ENCODE results near the gene AMMECR1.
A peak's percentile ranks its signal among the peaks of the same experiment; 100 is the strongest.

The AMMECR1 gene

DNA sequence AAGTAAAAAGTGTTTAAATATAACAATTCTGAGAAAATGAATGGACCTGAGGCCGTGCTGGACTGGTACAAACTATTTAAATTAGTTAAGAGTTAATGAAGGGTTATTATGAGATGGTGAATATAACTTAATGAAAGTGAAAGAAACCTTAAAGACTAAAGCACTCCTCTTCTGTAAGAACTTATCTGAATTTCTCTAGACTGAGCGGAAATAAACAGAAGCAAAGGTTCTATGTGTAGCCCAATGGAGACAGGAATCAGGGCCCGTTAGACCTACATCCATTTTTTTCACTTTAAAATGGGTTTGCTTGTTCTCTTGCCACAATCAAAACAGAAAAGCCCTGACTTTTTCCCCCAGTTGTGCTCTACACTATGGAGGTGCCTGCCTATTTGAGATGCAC is 14.9 kb downstream of the AMMECR1 start:
- H3K4me3 ChIP-seq (replicated peaks; ENCODE audit: low read depth, low read length) = no peak overlapping the region
- no peak for DNase-seq (ENCODE audit: low read depth)
- TF ChIP-seq, protein P1, sequence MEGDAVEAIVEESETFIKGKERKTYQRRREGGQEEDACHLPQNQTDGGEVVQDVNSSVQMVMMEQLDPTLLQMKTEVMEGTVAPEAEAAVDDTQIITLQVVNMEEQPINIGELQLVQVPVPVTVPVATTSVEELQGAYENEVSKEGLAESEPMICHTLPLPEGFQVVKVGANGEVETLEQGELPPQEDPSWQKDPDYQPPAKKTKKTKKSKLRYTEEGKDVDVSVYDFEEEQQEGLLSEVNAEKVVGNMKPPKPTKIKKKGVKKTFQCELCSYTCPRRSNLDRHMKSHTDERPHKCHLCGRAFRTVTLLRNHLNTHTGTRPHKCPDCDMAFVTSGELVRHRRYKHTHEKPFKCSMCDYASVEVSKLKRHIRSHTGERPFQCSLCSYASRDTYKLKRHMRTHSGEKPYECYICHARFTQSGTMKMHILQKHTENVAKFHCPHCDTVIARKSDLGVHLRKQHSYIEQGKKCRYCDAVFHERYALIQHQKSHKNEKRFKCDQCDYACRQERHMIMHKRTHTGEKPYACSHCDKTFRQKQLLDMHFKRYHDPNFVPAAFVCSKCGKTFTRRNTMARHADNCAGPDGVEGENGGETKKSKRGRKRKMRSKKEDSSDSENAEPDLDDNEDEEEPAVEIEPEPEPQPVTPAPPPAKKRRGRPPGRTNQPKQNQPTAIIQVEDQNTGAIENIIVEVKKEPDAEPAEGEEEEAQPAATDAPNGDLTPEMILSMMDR (IDR thresholded peaks at IDR 0.05; ENCODE audit: low read length, missing control alignments) = no peak

DNA sequence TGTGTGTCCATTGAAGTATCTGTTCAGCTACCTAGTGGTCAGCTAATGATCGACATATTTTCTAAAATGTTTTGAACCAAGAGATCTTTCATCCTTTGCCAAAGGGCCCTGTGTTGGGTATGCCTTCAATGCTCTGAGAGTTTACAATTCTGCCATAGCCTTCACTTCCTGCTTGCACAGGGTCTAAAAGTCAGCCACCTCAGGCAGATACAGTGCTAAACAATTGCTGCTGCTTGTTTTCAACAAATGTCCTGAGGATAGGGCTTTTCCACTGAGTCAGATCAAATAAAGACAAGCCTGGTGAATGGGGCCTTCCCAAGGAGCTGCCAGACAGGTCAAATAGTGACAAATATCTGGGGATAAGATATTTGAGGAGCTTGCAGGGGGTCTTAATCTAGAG is 16.7 kb downstream of the AMMECR1 start:
- TF ChIP-seq, protein P1 (IDR thresholded peaks at IDR 0.05; ENCODE audit: low read length, missing control alignments) = no peak
- DNase-seq (ENCODE audit: low read depth) = no peak
- no peak overlapping the region for H3K4me3 ChIP-seq (replicated peaks; ENCODE audit: low read depth, low read length)

DNA sequence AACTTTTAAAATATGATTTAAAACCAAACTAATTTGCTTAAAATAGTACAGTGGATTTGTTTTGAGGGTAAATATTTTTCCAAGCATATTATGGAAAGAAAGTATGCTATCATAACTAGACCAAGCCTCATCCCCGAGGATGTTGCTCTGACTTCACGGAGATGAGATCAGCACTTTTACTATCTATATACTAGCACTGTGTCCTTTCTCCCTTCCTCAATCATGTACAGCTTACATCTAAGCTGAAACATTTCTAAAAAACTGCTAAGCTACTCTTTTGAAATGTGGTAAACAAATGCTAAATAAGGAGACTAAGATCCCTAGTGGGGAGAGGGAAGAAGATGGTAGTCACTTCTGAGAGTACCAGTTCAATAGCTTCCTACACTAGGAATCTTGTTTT is 23.8 kb downstream of the AMMECR1 start:
- TF ChIP-seq, protein P1 (IDR thresholded peaks at IDR 0.05; ENCODE audit: low read length, missing control alignments) = no peak
- DNase-seq (ENCODE audit: low read depth) = no peak
- H3K4me3 ChIP-seq (replicated peaks; ENCODE audit: low read depth, low read length) = no peak overlapping the region

DNA sequence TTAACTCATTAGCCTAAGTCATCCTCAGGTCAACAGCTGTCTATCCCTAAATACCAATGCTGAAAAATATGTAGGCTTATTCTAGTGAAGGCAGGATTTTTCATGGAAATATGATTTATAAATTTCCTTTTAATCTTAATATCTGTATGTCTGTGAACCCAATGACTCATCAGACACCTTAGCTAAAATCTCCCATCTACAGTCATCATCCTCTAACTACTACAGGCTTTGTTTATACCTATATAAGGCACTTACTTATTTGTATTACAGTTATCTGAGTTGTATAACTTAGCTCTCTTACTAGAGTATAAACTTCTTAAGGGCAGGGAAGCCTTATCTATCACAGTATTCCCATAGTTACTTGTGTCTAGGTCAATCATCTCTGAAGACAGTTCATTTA is 24.2 kb downstream of the AMMECR1 start:
- TF ChIP-seq, protein P1 (IDR thresholded peaks at IDR 0.05; ENCODE audit: low read length, missing control alignments) = no peak
- H3K4me3 ChIP-seq (replicated peaks; ENCODE audit: low read depth, low read length) = no peak overlapping the region
- no peak for DNase-seq (ENCODE audit: low read depth)

DNA sequence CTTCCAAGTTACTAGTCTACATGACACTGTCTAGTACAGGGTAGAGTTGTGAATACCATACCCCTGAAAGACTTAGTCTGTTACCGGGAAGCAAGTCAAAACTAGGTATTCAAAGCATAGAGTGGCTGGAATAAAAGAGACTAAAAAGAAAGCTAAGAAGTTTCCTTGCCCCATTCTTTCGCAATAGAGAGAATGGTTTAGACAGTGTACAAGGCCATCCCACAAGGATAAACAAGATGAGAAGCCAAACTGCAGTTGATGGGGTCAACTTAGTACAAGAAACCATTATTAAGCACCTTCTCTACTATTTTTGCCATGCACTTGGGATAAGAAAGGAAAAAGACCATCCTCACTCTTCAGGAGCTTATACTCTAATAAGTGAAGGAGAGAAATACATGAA is 30.3 kb downstream of the AMMECR1 start:
- DNase-seq (ENCODE audit: low read depth) = peak; percentile 33
- TF ChIP-seq, protein P1 (IDR thresholded peaks at IDR 0.05; ENCODE audit: low read length, missing control alignments) = no peak
- no peak overlapping the region for H3K4me3 ChIP-seq (replicated peaks; ENCODE audit: low read depth, low read length)

DNA sequence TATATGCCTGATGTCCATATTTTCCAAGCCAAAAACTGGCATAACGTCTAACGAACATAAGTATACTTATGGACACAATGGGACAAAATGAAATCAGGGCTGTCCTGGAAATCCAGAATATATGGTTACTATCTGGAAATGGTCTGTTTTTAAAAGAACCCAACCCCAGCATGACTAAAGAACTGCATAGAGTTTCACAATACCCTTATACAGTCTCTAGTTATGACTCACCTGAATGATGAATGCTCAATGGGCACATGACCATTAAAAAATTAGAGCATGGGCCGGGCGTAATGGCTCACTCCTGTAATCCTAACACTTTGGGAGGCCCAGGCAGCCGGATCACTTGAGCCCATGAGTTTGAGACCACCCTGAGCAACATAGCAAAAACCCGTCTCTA is 31.8 kb downstream of the AMMECR1 start:
- DNase-seq (ENCODE audit: low read depth) = peak; percentile 85
- TF ChIP-seq, protein P1 (IDR thresholded peaks at IDR 0.05; ENCODE audit: low read length, missing control alignments) = no peak

DNA sequence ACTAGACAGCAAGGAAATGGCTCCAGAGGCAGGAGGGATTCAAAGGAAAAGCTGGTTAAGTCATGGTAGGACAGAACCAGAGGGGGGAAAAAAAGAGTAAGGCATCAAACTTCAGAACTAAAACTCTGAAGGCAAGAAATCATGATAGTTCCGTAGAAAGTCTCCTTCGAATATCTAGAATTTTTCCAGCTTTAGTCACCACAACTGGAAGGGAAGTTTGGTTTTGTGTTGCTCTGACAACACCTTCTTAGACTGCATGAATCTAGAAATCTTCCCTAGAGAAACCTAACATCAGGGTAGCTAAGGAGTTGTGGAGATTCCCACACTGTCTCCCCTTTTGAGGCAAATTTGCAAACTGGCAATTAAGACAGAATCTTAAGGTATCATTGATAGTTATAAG is 33.7 kb downstream of the AMMECR1 start:
- TF ChIP-seq, protein P1 (IDR thresholded peaks at IDR 0.05; ENCODE audit: low read length, missing control alignments) = no peak
- no peak overlapping the region for H3K4me3 ChIP-seq (replicated peaks; ENCODE audit: low read depth, low read length)
- DNase-seq (ENCODE audit: low read depth) = peak; percentile 85

More for the DNA sequence above, 31.8 kb downstream of the AMMECR1 start:
- no peak overlapping the region for H3K4me3 ChIP-seq (replicated peaks; ENCODE audit: low read depth, low read length)

All from fibroblast of pulmonary artery (primary cell).